Hepatocyte (in vitro differentiated cells): Measurements from ENCODE around the gene GATAD1. TPM values are rescaled to one million over a fixed set of nuclear protein-coding genes. Genes with fewer than 3 reads are reported as not detected.

ENCODE experiments used
- DNase-seq: peaks from one replicate; pipeline ENCODE4 v3.0.0-alpha.2; 2016; ENCODE audit warnings: low spot score
- H2AFZ ChIP-seq: fragments of 200-600 bp; sonication (generic); 2 replicates; pipeline ENCODE4 v1.6.0; 2016; ENCODE audit warnings: antibody characterized with exemption, mild to moderate bottlenecking
- H3K27ac ChIP-seq: fragments of 200-600 bp; sonication (generic); 2 replicates; pipeline ENCODE4 v1.5.1; 2016; ENCODE audit warnings: mild to moderate bottlenecking
- H3K27me3 ChIP-seq: fragments of 200-600 bp; sonication (generic); 2 replicates; pipeline ENCODE4 v1.6.1; 2016
- H3K36me3 ChIP-seq: fragments of 200-600 bp; sonication (generic); replicated peaks from 2 replicates; pipeline ENCODE4 v1.5.1; 2016; ENCODE audit warnings: low read depth; ENCODE audit not compliant: insufficient read depth
- H3K4me1 ChIP-seq: fragments of 200-600 bp; sonication (generic); 2 replicates; pipeline ENCODE4 v1.5.1; 2016; ENCODE audit warnings: mild to moderate bottlenecking, moderate library complexity; ENCODE audit not compliant: insufficient read depth
- H3K4me2 ChIP-seq: fragments of 200-600 bp; sonication (generic); 2 replicates; pipeline ENCODE4 v1.6.0; 2016
- H3K4me3 ChIP-seq: fragments of 200-600 bp; sonication (generic); 2 replicates; pipeline ENCODE4 v1.5.1; 2016; ENCODE audit warnings: mild to moderate bottlenecking
- H3K79me2 ChIP-seq: fragments of 200-600 bp; sonication (generic); 2 replicates; pipeline ENCODE4 v1.6.0; 2017; ENCODE audit warnings: mild to moderate bottlenecking
- H3K9me2 ChIP-seq: fragments of 200-600 bp; sonication (generic); replicated peaks from 2 replicates; pipeline ENCODE4 v1.6.0; 2017; ENCODE audit warnings: mild to moderate bottlenecking; ENCODE audit not compliant: insufficient read depth
- H3K9me3 ChIP-seq: fragments of 200-600 bp; sonication (generic); 2 replicates; pipeline ENCODE4 v1.5.1; 2016; ENCODE audit warnings: low read depth, mild to moderate bottlenecking
- H4K20me1 ChIP-seq: fragments of 200-600 bp; sonication (generic); 2 replicates; pipeline ENCODE4 v1.6.0; 2016; ENCODE audit warnings: mild to moderate bottlenecking; ENCODE audit not compliant: insufficient read depth, poor library complexity, severe bottlenecking
- EZH2 ChIP-seq: fragments of 200-600 bp; sonication (generic); IDR thresholded peaks from 2 replicates; pipeline ENCODE4 v1.6.1; 2016; ENCODE audit warnings: antibody characterized with exemption, mild to moderate bottlenecking, borderline replicate concordance
- EZH2phosphoT487 ChIP-seq: fragments of 200-600 bp; sonication (generic); IDR thresholded peaks from one replicate; pipeline ENCODE4 v1.6.1; 2018; ENCODE audit warnings: antibody characterized with exemption, mild to moderate bottlenecking, low read depth, moderate library complexity; ENCODE audit not compliant: unreplicated experiment, severe bottlenecking
- WGBS: methylation state at CpG from one replicate; pipeline ENCODE4 v1.1.6; 2016; ENCODE audit warnings: low lambda C conversion rate; ENCODE audit errors: missing lambda C conversion rate; 5-methylcytosine and 5-hydroxymethylcytosine counted together
- polyA plus RNA-seq: library from polyadenylated mRNA; unstranded; fragments of >200 nt; fragmentation: Nextera tagmentation; extraction: Ambion mirVana; gene quantifications from 2 replicates; pipeline ENCODE4 v1.2.1, GENCODE V29; 2016
- total RNA-seq: library from RNA; depleted of rRNA; stranded (reverse); fragments of >200 nt; gene quantifications from 2 replicates; pipeline ENCODE4 v1.2.3, GENCODE V29; 2014
- TF ChIP-seq, protein P1 (sequence below): fragments of 200-600 bp; sonication (generic); IDR thresholded peaks from 2 replicates; pipeline ENCODE4 v1.5.1; 2016; ENCODE audit warnings: antibody characterized with exemption, mild to moderate bottlenecking; ENCODE audit not compliant: poor library complexity

The GATAD1 gene
- total and polyA plus RNA-seq, 2 experiments from 2014 or later: 28.7 to 33.2 TPM

DNA sequence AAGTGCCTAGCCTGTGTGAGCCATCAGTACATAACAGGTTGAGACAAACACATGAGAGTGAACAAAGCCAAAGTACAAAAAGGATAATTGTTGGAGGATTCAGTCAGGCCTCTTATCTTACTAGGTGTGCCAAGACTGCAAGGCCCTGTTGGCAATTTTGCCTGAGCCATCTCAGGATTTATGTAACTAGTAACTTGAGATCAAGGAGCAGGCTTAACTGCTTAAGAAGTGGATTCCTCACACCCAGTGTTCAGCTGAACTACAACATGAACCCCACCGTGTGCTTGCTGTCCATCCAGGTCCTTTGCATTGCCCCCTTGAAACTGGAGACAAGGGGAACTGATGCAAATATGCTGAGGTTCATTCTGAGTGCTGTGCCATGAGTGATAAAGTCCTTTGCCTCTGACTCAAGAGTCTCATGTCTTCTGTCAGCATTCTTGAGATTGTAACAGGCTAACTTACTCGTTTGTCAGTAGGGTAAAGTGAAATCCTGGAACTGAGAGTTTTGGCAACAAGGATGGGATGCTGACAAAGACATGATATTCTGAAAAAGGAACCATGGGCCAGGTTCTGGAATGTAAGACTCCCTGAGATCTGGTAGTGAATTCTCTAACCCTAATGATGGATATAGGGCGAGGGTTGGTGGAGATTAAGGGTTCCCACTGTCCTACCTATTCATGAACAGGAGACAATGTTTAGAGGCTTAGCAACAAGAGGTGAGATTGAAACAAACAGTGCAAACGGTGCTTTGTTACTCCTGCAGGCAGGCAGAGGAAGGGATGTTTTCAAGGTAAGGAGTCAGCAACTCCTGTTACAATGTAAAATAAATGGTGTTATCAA lies 44.1 kb upstream of the GATAD1 start:
- DNase-seq: peak; percentile 49
- Histone ChIP-seq H3K9me3 (no peaks in the 10 kb centered on the region), H3K27me3 (no peaks in the 10 kb centered on the region), H3K27ac (peak overlapping the region; percentile 73), H3K36me3 (peaks cover 9% of the 10 kb centered on the region), H2AFZ (no peak overlapping the region), H4K20me1 (no peaks in the 10 kb centered on the region), H3K4me2 (no peak overlapping the region), H3K4me1 (no peaks in the 10 kb centered on the region), H3K9me2 (no peaks in the 10 kb centered on the region), H3K79me2 (no peaks in the 10 kb centered on the region), H3K4me3 (no peak overlapping the region)
- TF ChIP-seq, protein P1, sequence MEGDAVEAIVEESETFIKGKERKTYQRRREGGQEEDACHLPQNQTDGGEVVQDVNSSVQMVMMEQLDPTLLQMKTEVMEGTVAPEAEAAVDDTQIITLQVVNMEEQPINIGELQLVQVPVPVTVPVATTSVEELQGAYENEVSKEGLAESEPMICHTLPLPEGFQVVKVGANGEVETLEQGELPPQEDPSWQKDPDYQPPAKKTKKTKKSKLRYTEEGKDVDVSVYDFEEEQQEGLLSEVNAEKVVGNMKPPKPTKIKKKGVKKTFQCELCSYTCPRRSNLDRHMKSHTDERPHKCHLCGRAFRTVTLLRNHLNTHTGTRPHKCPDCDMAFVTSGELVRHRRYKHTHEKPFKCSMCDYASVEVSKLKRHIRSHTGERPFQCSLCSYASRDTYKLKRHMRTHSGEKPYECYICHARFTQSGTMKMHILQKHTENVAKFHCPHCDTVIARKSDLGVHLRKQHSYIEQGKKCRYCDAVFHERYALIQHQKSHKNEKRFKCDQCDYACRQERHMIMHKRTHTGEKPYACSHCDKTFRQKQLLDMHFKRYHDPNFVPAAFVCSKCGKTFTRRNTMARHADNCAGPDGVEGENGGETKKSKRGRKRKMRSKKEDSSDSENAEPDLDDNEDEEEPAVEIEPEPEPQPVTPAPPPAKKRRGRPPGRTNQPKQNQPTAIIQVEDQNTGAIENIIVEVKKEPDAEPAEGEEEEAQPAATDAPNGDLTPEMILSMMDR: no peak
- no peak for TF ChIP-seq EZH2
- TF ChIP-seq EZH2phosphoT487: no peak
- WGBS: 46% methylated on average over 4 of the region's 4 CpGs

GRCh38 chr7:92403760-92404074 lies 43.6 kb upstream of the GATAD1 start:
- TF ChIP-seq, protein P1: no peak
- TF ChIP-seq EZH2phosphoT487: no peak
- TF ChIP-seq EZH2: no peak
- Histone ChIP-seq H3K79me2 (no peaks in the 10 kb centered on the region), H3K27me3 (no peaks in the 10 kb centered on the region), H3K4me1 (no peaks in the 10 kb centered on the region), H3K4me3 (no peak overlapping the region), H3K36me3 (peaks cover 9% of the 10 kb centered on the region), H2AFZ (no peak overlapping the region), H3K9me3 (no peaks in the 10 kb centered on the region), H3K27ac (peak overlapping the region; percentile 73), H4K20me1 (no peaks in the 10 kb centered on the region), H3K9me2 (no peaks in the 10 kb centered on the region), H3K4me2 (no peak overlapping the region)
- DNase-seq: no peak
- WGBS: 95% methylated on average over 6 of the region's 6 CpGs

- peak overlapping the region; percentile 73 for H3K27ac ChIP-seq
- 91% methylated on average over 6 of the region's 6 CpGs for WGBS
Observed at GRCh38 chr7:92404170-92404614, 43.1 kb upstream of the GATAD1 start.

More at GRCh38 chr7:92404170-92404614, 43.1 kb upstream of the GATAD1 start:
- no peaks in the 10 kb centered on the region for H4K20me1 ChIP-seq
- TF ChIP-seq, protein P1: no peak
- TF ChIP-seq EZH2phosphoT487: no peak
- no peak for TF ChIP-seq EZH2
- H3K9me2 ChIP-seq: no peaks in the 10 kb centered on the region
- H3K9me3 ChIP-seq: no peaks in the 10 kb centered on the region
- H3K27me3 ChIP-seq: no peaks in the 10 kb centered on the region
- peaks cover 9% of the 10 kb centered on the region for H3K36me3 ChIP-seq
- H3K4me2 ChIP-seq: no peak overlapping the region
- no peaks in the 10 kb centered on the region for H3K4me1 ChIP-seq
- no peaks in the 10 kb centered on the region for H3K79me2 ChIP-seq
- no peak overlapping the region for H3K4me3 ChIP-seq
- no peak overlapping the region for H2AFZ ChIP-seq
- DNase-seq: no peak
